Measurements from ENCODE around the gene CNOT1. TPM values are rescaled to one million over a fixed set of nuclear protein-coding genes. Genes with fewer than 3 reads are reported as not detected.
A peak's percentile ranks its signal among the peaks of the same experiment; 100 is the strongest.

Gene CNOT1
- total and polyA plus RNA-seq, 7 donors = 57.6 to 112 (median 88.0) TPM

DNA sequence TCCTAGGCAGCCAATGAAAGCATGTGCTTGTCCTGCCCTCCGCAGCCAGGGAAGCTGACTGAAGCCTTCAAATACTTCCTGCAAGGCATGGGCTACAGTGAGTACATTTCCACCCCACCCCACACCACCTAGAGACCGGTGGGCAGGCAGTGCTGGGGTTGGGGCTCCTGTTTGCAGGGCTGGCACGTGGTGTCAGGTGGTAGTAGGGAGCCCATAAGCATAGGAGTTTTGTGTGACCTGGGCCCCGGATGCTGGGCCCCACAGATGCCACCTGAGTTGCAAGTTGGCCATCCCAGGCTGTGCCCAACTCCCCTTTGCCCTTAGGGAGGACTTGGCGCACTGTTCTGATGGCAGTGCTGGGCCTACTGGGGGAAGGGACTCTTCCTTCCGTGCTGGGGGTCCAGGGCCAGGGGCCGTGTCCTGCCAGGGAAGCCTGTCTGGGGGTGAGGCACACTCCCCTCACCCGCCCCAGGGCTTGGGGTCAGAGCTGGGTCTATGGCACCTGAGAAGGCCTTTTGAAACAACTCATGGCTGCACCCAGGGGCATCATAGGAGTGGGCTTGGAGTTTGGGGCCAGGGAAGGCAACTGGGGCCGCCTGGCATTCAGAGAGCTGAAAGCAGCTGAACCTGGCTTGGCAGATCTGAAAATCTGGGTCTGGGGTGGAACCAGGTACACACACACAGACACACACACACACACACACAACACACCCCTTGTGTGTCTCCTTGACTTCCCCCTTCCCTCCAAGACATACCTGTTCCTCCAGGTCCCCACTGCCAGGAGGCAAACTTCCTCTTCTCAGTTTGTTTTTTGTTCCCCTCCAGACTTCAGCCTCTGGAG lies 120.2 kb downstream of the CNOT1 start:
- Histone ChIP-seq H3K36me3 (ENCODE audit: insufficient read depth in 1 of 2, low read depth in 1 of 2) (no peaks in the 10 kb centered on the region), H3K4me3 (no peak overlapping the region), H3K9me3 (no peaks in the 10 kb centered on the region), H3K4me1 (no peaks in the 10 kb centered on the region), H3K27ac (no peak overlapping the region), H3K27me3 (ENCODE audit: insufficient read depth in 3 of 3, low read length in 2 of 3) (no peaks in the 10 kb centered on the region)
- TF ChIP-seq, protein P1, sequence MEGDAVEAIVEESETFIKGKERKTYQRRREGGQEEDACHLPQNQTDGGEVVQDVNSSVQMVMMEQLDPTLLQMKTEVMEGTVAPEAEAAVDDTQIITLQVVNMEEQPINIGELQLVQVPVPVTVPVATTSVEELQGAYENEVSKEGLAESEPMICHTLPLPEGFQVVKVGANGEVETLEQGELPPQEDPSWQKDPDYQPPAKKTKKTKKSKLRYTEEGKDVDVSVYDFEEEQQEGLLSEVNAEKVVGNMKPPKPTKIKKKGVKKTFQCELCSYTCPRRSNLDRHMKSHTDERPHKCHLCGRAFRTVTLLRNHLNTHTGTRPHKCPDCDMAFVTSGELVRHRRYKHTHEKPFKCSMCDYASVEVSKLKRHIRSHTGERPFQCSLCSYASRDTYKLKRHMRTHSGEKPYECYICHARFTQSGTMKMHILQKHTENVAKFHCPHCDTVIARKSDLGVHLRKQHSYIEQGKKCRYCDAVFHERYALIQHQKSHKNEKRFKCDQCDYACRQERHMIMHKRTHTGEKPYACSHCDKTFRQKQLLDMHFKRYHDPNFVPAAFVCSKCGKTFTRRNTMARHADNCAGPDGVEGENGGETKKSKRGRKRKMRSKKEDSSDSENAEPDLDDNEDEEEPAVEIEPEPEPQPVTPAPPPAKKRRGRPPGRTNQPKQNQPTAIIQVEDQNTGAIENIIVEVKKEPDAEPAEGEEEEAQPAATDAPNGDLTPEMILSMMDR (IDR thresholded peaks at IDR 0.05) = no peak
- peak in 1 of 2 donors; percentile 26 for DNase-seq
- WGBS, 3 donors = 89 to 91% (median 90%) methylated on average over 9 of the region's 9 CpGs
- intact Hi-C loops (cut with DNase I) = loop anchor here (5.0 to 10.0 kb wide), 3 partner anchors 148 to 225 kb away; partner anchors contain the start of gene GOT2 (in 1 of the 2)
- ATAC-seq = no peak

DNA sequence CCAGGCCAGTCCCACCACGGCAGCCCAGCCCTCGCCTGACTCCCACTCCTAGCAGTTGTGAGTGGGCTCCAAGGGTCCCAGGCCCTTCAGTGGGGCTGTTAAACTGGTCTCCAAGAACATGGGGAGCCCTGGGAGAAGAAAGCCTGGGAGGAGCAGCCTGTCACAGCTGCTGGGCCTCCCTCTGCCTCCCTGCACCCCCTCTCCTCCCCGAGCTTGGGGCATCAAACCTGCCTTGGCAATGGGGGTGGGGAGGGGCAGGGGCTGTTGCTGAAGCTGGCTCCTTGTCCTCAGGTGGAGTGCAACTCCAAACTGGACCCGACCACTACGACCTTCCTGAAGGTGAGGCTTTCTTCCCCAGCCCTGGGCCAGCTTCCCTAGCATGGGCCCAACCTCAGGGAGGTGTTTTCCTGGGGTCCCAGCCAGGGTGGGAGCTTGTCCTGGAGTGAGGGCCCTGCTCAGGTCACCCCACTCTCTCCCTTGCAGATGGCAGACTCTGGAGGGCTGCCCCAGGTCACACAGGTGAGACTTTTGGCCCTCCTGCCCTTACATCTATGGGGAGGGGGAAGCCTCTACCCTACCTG lies 120.9 kb downstream of the CNOT1 start:
- Histone ChIP-seq H3K36me3 (ENCODE audit: insufficient read depth in 1 of 2, low read depth in 1 of 2) (no peaks in the 10 kb centered on the region), H3K4me1 (no peaks in the 10 kb centered on the region), H3K9me3 (no peaks in the 10 kb centered on the region), H3K27me3 (ENCODE audit: insufficient read depth in 3 of 3, low read length in 2 of 3) (no peaks in the 10 kb centered on the region), H3K27ac (no peak overlapping the region), H3K4me3 (no peak overlapping the region)
- intact Hi-C loops (cut with DNase I) = no loop called here
- 65 to 80% (median 74%) methylated on average over 4 to 5 of the region's 5 CpGs for WGBS, 3 donors
- TF ChIP-seq, protein P1 (IDR thresholded peaks at IDR 0.05) = no peak
- ATAC-seq (no peak), DNase-seq (no peak)

DNA sequence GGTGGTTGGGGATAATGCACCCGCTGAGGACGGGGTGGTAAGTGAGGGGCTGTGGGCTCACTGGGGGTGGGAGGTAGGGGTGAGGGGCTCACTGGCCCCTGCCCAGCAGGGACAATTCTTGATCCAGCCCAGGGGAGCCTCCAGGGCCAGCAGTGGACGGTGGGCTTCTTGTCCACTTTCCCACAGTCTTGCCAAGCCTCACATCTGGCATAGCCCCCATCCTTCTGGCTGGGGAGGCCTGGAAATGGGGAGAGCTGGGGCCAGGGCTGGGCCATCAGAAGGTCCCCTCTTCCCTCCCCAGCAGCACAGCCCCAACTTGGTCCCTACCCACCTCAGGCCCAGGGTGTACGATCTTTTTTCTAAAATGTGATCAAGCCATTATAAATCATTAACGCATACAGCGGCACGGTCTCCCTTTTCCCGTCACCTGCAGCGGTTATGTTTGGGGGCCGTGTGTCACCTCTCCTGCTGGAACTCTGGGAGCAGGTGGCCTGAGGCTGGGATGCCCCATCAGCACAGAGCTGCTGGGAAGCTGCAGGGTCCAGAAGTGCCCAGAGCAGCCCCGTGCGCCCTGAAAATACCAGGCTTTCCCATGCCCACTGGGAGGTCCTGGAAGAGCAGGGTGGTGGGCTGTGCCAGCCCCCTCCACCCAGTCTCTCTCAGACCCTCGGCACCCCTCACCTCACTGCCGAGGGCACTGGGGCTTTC lies 121.5 kb downstream of the CNOT1 start:
- intact Hi-C loops (cut with DNase I) = no loop called here
- WGBS, 3 donors = 81 to 82% (median 82%) methylated on average over 14 of the region's 14 CpGs
- DNase-seq (peak in 1 of 2 donors; percentile 35), ATAC-seq (no peak)
- TF ChIP-seq, protein P1 (IDR thresholded peaks at IDR 0.05) = no peak
- Histone ChIP-seq H3K27ac (no peak overlapping the region), H3K36me3 (ENCODE audit: insufficient read depth in 1 of 2, low read depth in 1 of 2) (no peaks in the 10 kb centered on the region), H3K4me1 (no peaks in the 10 kb centered on the region), H3K4me3 (no peak overlapping the region), H3K27me3 (ENCODE audit: insufficient read depth in 3 of 3, low read length in 2 of 3) (no peaks in the 10 kb centered on the region), H3K9me3 (no peaks in the 10 kb centered on the region)

DNA sequence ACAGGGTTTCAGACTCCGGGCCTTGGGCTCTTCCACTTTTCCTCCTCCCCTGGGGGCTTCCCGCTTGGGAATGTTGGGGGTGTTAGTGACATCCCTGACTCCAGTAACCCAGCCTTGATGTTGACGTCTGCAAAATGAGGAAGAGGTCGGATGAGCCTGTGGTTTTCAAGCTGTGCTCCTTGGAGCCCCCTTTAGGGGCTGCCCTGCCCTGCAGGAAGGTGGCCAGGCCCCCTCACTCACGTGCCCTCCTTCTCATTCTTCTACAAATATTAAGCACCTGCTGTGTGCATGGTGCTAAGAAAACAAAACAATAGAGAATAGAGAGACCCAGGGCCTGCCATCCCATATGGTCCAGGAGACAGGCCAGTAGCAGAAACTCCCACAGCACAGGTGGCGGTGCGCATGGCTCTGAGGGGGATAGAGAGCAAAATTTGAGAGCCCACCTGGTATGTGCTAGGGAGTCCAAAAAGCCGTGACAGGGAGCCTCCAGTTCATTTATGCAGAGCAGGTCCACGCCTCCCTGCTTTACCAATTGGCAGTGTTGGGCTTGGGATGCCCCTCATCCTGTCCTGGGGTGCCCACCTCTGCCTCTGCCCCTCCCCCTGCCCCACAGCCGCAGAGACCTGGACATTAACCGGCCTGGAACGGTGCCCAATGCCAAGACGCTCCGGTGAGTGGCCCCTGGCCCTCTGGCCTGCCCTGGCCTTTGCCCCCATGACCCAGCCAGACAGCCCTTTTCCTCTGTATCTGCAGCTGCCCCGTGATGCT lies 122.2 kb downstream of the CNOT1 start:
- intact Hi-C loops (cut with DNase I) = no loop called here
- H3K4me1 ChIP-seq = no peaks in the 10 kb centered on the region
- H3K4me3 ChIP-seq = no peak overlapping the region
- TF ChIP-seq, protein P1 (IDR thresholded peaks at IDR 0.05) = no peak
- DNase-seq = peak in 1 of 2 donors; percentile 44
- no peak overlapping the region for H3K27ac ChIP-seq
- H3K27me3 ChIP-seq (ENCODE audit: insufficient read depth in 3 of 3, low read length in 2 of 3) = peaks cover 0 to 1% (median 0%) of the 10 kb centered on the region in 3 donors
- H3K9me3 ChIP-seq = no peaks in the 10 kb centered on the region
- no peaks in the 10 kb centered on the region for H3K36me3 ChIP-seq (ENCODE audit: insufficient read depth in 1 of 2, low read depth in 1 of 2)
- 61 to 62% (median 62%) methylated on average over 14 to 15 of the region's 15 CpGs for whole genome bisulfite sequencing, 3 donors
- ATAC-seq = no peak

All from psoas muscle (tissue), 8 donors.